Fibroblast of peridontal ligament (primary cell): ENCODE results near the gene MNT.

ENCODE experiments used
- DNase-seq: peaks from one replicate; pipeline ENCODE4 v3.0.0-alpha.2; 2010; ENCODE audit errors: extremely low read depth

MNT gene

DNA sequence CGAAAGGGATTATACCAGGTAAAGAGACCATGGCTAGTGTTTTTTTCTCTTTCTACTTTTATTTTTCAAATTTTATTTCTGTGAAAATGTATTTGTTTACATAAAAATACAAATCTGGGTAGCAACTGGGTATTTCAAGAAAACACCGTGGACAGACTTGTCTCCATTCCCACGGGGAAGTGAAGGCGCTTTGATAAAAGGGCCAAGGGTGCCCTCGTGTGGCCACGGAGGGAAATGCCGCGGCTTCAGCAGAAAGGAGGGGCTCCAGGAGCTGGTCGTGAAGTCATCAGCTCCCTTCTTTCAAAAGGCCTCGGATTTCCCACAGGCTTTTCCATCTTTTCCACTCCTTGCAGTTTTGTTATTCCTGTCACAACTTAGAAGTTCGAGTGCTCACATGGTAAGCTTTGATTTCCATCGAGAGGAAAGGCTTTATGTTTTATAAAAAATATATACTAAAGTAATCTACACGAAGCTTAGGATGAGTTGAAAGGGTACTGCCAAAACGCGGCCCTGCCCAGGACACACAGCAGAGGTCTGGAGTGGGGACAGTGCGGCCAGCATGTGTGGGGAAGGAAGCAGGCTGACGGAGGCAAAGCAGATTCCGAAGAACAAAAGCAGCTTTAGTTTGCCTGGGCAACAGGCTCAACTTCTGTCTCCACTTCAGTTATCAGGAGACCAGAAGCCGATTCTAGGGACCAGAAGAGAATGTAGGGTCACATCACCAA lies 15.3 kb upstream of the MNT start:
- DNase-seq = peak; percentile 93

GRCh38 chr17:2415081-2415480 lies 14.2 kb upstream of the MNT start:
- DNase-seq = no peak

DNA sequence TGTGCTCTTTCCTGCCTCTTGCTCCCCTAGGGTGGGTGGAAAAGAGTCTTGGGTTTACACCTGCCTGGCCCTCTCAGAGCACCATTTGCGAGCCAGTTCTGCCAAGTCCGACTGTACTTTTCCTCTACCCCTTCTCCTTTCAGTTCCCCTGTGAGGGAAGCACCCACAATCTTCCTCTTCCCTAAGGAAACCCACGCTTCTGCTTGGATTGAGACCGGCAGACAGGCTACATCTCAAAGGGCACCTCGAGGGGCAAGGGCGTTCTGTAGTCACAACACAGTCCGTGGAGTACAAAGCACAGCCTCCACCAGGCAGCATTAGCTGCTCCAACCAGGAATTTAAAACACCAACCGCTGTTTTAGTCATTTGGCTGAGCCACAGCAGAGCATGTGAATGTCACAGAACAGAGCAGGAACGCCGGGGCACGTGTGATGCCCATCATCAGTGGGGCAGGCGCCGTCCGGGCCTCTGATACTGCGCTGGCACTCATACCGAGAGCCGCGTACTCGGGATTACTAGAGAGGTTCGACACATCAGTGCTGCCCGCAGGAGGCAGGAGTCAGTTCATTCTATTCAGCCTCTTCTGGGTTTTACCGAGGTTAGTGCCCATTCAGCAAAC lies 13.7 kb upstream of the MNT start:
- no peak for DNase-seq

DNA sequence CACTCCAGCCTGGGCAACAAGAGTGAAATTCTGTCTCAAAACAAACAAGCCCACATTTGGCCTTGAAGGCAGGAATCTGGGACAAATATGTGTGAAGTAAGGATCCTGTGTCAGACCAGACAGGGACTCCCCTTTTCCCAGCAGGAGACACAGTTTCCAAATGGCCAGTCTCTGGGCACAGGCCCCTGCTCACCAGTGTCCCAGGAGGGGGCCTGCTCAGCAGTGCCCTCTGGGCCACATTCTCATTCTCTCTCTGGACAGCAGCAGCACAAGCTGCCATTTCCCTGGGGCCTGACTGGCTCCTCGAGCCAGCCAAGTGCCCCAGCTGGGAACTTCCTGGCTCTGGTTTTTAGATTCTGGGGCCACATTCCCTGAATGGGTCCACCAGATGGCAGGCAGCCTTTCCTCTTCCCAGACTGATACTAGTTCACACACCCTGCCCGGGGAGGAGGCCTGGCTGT lies 11.7 kb upstream of the MNT start:
- DNase-seq = peak; percentile 54

GRCh38 chr17:2410951-2411350 lies 10.1 kb upstream of the MNT start:
- no peak for DNase-seq

GRCh38 chr17:2406903-2407790 lies 6.3 kb upstream of the MNT start:
- peak; percentile 77 for DNase-seq

DNA sequence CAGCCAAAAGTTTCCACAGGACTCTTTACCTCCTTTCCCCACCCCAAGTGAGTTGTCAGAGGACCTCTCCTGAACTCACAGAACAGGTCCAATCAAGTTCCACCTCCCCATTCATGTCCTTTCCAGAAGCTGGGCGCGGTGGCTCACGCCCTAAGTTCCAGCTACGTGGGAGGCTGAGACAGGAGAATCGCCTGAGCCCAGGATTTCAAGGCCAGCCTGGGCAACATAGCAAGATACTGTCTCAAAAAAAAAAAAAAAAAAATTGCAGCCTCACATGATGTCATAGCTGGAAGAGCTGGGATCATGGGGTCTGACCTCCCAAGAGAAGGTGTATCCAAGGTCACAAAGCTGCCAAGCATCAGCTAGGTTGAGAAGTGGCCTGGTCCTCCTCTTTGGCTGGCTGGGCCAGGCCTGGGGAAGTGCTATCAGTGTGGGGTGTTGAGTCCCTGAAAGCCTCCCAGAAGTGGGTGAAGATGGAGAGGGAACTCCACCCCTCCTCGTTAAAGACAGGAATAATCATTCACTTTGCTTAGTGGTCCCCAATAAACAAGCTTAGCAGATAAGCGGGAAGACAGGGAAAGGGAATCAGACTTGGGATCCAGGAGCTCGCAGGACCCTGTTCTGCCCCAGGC lies 5.5 kb upstream of the MNT start:
- no peak for DNase-seq

- peak; percentile 93 for DNase-seq
Measured at GRCh38 chr17:2405247-2405926, 4.5 kb upstream of the MNT start.

DNA sequence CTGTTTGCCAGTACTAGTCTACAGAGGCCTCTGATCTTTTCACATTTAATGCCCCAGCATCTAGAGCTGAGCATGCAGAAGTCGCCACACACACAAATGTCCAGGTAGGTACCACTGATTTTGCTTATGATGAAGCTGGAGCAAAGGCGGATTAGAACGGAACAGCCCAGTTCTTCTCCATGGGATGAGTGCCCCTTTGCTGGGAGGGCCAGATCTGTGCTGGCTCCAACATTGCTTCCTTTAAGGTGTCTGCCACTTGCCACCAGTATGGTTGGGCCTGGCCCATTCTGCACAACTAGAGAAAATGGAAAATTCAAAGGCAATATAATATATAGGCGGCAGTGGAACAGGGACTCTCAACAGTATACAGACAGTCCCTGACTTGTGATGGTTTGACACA lies 2.2 kb upstream of the MNT start:
- no peak for DNase-seq

GRCh38 chr17:2402544-2402943 lies 1.7 kb upstream of the MNT start:
- DNase-seq = no peak

DNA sequence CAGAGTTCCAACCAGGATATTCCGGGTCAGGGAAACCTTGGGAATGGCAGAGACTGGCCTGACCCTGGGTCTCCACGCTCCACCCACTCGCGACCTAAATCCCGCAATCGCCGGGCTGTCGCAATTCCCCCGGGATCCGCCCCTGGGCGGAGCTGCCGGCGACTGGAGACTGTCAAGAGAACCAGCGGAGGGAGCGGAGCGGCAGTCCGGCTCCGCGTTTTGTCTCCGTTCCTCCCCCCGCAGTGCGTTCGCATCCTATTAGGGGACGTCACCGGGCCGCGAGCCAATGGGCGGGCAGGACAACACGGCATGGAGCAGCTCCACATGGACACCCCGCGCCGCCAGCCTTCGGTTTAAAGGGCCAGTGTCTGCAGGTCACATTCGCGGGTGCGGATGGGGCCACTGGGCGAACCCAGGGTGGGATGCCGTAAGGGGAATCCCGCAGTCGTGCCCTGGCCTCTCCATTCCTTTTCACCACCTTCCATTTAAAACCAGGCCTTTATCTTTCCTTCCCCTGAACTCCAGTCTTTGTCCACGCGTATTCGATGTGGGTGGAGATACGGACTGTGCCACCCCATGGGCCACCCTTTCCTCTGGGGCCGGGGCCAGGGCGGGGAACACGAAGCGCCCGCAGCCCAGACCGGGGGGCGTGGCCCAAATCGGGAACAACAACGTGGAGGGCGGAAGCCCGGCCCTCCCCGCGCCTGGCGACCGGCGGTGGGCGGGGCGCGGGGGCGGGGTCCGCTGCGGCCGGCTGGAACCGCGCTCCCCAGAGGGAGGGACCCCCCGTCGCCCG lies 764 bp upstream of the MNT start:
- peak; percentile 99 for DNase-seq

DNA sequence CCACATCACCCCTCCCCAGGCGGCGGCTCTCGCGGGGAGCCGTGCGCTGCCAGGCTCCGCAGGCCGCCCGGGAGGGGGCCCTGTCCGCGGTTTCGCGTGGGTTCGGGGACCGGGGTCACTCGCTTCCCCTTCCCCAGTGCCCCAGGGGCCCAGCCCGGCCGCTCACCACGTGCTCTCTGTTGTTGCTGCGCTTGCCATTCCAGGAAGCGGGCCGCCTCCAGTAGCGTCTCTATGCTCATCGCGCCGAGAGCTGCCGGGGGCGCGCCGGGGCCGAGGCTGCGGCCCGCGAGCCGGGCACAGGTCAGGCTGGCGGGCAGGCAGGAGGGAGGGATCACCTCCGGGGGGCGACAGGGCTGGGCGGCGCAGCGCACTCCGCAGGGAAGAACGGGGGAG lies 390 bp downstream of the MNT start:
- no peak for DNase-seq

DNA sequence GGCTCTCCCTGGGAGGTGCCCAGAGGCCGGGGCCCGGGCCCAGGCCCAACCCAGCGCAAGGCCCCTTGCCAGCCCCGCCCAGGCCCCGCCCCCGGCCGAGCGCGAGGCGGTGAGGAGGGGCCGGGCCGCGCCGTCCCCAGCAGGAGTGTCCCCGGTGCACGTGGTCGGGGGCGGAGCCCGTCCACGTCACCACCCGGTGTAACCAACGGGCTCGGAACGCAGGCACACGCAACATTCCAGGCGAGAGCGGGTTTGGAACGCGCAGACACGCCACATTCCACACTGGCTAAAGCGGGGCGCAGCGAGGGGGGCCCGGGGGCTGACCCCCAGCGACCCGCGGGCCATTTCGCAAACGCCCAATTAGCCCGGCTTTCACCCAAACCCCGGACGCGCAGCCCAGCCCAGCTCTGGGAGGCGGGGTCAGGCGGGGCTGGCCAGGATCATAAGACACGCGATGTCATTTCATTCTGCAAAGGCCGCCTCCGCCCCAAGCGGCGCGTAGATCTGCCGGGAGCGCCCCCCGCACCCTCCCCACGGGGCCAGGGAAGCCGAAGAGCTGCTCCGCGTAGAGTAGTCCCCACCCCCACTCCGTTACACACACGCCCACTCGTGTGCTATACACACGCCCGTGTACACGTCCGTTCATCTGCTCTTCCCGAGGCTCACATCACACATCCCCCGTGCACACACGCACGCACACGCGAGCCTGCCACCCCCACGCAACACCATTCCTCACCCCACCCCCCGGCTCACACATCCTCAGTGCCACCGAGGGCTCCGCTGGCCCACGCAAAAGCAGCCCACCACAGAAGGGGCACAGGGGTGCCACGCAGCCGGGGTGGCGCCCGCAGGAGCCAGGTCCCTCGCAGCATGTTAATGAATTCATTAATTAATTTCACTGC lies 1.0 kb downstream of the MNT start:
- peak; percentile 96 for DNase-seq

- DNase-seq = peak; percentile 68
Measured at GRCh38 chr17:2398655-2399571, 1.9 kb downstream of the MNT start.

- DNase-seq = no peak
Measured at GRCh38 chr17:2398182-2398581, 2.7 kb downstream of the MNT start.

GRCh38 chr17:2397247-2398171 lies 3.4 kb downstream of the MNT start:
- no peak for DNase-seq

GRCh38 chr17:2396568-2397246 lies 4.2 kb downstream of the MNT start:
- DNase-seq = peak; percentile 95
